Umbilical cord (tissue), 2 donors: Measurements from ENCODE around the gene FBXL13. TPM values are rescaled to one million over a fixed set of nuclear protein-coding genes. Genes with fewer than 3 reads are reported as not detected.
"Not testable (repeated sequence)": the region's sequence is repeated elsewhere in the genome, so short reads cannot be mapped to it uniquely, and the experiment has no call there.

Source experiments
- DNase-seq: peaks from one replicate; pipeline ENCODE4 v3.0.0-alpha.2; 2015; ENCODE audit warnings: low spot score
- total RNA-seq: library from RNA; depleted of rRNA; stranded (reverse); fragments of >200 nt; gene quantifications from one replicate; pipeline ENCODE4 v1.2.3, GENCODE V29; 2014; ENCODE audit warnings: low replicate concordance; ENCODE audit not compliant: insufficient read depth

FBXL13 gene
- total RNA-seq, 1 donor from 2014 or later: 5.3 TPM

DNA sequence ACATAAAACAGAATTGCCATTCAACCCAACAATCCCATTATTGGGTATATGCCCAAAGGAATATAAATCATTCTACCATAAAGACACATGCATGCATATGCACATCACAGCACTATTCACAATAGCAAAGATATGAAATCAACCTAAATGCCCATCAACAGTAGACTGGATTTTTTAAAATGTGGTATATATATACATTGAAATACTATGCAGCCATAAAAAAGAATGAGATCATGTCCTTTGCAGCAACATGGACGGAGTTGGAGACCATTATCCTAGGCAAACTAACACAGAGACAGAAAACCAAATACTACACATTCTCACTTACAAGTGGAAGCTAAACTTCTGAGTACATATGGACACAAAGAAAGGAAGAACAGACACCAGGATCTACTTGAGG is 51.0 kb downstream of the FBXL13 start:
- DNase-seq: not testable (repeated sequence)

DNA sequence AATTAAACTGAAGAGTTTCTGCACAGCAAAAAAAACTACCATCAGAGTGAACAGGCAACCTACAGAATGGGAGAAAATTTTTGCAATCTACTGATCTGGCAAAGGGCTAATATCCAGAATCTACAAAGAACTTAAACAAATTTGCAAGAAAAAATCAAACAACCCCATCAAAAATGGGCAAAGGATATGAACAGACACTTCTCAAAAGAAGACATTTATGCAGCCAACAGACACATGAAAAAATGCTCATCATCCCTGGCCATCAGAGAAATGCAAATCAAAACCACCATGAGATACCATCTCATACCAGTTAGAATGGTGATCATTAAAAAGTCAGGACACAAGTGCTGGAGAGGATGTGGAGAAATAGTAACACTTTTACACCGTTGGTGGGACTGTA is 53.1 kb downstream of the FBXL13 start:
- not testable (repeated sequence) for DNase-seq

DNA sequence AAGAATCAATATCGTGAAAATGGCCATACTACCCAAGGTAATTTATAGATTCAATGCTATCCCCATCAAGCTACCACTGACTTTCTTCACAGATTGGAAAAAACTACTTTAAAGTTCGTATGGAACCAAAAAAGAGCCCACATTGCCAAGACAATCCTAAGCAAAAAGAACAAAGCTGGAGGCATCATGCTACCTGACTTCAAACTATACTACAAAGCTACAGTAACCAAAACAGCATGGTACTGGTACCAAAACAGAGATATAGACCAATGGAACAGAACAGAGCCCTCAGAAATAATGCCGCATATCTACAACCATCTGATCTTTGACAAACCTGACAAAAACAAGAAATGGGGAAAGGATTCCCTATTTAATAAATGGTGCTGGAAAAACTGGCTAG is 53.7 kb downstream of the FBXL13 start:
- not testable (repeated sequence) for DNase-seq

DNA sequence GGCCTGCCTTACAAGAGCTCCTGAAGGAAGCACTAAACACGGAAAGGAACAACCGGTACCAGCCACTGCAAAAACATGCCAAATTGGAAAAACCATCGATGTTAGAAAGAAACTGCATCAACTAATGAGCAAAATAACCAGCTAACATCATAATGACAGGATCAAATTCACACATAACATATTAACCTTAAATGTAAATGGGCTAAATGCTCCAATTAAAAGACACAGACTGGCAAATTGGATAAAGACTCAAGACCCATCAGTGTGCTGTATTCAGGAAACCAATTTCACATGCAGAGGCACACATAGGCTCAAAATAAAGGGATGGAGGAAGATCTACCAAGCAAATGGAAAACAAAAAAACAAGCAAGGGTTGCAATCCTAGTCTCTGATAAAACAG is 56.3 kb downstream of the FBXL13 start:
- not testable (repeated sequence) for DNase-seq

DNA sequence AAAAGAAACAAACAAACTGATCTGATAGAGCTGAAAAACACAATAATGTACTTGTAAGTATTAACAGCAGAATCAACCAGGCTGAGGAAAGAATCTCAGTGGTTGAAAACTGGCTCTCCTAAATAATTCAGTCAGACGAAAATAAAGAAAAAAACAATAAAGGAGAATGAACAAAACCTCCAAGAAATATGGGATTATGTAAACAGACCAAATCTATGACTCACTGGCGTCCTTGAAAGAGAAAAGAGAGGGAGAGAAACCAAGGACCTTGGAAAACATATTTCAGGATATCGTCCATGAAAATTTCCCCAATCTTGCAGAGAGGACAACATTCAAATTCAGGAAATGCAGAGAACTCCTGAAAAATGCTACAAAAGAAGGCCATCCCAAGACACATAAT is 62.9 kb downstream of the FBXL13 start:
- no peak for DNase-seq

DNA sequence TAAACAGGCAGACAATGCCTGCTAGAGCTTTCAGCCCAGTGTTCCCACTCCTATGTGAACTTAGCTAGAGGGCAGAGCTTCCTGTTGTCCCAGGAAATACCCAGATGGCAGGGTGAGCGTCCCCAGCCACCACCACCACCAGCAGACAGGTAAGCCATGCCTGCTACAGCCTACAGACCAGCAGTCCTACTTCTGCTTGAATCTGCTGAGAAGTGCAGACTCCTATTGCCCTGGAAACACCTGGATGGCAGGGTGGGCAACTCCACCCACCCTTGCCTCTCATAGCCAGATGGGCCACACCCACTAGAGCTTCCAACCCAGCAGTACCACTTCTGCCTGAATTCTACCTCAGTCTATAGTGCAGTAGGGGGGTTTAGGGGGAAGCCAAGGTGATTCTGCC is 64.4 kb downstream of the FBXL13 start:
- no peak for DNase-seq

DNA sequence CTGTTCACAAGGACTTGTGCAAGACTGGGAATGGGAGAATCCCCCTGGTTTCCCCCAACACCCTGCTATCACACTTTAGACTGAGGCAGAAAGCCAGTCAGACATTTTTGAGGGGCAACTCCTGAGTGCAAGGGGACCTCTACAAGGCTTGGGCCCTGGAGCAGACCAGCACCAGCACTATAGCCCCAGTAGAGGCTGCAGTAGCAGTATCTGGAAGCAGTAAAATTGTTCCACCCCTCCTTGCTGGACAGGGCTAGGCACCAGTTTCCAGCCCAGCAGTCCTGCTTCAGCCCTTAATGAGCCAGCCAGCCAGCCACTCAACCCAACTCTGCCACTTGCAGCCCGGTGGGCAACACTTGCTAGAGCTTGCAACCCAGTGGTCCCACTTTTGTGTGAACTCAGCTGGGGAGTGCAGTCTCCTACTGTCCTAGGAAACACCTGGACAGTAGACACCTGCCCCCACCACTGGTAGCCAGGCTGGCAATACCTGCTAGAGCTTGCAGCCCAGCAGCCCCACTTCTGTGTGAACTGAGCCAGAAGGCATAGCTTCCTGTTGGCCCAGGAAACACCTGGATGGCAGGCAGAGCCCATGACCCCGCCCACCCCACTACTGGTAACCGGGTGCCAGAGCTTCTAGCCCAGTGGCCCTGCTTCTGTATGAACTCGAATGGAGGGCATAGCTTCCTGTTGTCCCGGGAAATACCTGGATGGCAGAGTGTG is 65.0 kb downstream of the FBXL13 start:
- no peak for DNase-seq

DNA sequence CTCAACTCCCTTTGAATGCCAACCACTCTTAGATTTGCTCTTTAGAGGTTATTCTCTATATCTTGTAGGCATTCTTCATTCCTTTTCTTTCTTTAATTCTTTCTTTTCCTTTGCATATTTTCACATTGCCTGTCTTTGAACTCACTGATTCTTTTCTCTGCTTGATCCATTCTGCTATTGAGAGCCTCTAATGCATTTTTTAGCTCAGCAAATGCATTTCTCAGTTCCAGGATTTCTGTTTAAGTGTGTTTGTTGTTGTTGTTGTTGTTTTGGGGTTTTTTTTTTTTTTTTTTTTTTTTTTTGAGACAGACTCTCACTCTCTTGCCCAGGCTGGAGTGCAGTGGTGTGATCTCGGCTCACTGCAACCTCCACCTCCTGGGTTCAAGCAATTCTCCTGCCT is 71.6 kb downstream of the FBXL13 start:
- no peak for DNase-seq

DNA sequence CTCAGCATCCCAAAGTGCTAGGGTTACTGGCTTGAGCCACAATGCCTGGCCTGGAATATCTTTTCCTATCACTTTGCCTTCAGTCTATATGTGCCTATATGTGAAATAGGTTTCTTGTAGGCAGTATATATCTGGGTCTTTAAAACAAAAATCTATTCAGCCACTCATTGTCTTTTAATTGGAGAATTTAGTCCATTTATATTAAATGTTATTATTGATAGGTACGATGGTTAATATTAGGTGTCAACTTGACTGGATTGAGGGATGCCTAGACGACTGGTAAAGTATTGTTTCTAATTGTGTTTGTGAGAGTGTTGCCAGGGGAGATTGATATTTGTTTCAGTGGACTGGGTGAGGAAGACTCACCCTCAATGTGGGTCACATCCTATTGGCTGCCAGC is 73.4 kb downstream of the FBXL13 start:
- no peak for DNase-seq

DNA sequence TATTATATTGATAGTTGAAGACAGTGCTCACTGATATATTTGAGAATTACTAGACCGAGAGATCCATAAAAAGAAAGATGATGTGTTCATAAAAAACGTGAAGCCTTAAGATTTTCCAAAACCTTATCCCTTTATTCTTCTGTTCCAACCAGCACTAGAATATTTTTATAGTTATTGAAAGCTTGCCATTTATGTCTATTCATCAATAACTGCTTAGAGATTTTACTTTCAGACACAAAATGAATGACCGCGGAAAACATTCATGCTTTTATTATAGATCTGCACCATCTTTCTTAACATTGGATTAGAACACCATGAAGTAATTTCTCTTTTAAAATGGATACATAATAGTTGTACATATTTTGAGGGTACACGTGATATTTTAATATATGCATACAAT is 77.6 kb downstream of the FBXL13 start:
- no peak for DNase-seq

DNA sequence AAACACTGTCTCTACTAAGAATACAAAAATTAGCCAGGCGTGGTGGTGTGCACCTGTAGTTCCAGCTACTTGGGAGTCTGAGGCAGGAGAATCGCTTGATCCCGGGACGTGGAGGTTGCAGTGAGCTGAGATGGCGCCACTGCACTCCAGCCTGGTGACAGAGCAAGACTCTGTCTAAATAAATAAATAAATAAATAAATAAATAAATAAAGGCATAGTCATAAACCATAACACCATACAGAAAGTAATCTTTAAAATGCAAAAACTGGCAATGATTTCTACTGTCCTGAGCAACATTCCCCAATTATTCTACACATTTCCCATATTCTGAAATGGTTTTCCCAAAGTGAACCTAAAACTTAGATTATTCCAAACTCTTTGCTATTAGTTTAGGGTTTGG is 79.0 kb downstream of the FBXL13 start:
- not testable (repeated sequence) for DNase-seq

DNA sequence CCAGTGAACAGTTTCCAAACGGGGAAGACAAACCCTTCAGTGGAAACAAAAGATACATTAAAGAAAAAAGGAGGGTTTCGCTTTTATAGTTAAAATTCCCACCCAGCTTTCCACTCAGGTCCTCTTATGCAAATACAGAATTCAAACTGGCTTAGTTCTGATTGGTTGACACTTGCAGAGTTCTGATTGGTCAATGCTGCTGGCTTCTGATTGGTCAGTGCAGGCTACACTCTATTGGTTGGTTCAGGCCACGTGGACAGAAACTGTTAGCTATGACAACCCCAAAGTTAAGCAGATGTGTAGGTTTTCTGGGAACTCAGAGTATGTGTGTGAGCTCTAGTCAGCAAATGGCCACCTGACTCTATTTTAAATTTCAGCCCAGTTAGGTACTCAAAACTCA is 80.0 kb downstream of the FBXL13 start:
- DNase-seq: no peak

DNA sequence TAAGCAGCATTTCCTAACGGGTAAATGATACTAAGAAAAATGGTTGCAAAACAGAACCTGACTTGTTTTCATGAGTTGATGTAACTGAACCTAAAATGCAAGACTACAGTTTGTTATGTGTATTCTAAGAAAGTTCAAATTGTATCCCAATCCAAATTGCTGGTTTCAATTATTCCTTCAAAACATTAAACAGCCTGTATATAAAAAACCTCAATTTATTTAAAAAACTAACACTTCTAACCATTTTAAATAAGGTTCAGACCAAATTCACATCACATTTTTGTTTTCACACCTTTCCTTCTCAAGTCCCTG is 80.9 kb downstream of the FBXL13 start:
- no peak for DNase-seq

DNA sequence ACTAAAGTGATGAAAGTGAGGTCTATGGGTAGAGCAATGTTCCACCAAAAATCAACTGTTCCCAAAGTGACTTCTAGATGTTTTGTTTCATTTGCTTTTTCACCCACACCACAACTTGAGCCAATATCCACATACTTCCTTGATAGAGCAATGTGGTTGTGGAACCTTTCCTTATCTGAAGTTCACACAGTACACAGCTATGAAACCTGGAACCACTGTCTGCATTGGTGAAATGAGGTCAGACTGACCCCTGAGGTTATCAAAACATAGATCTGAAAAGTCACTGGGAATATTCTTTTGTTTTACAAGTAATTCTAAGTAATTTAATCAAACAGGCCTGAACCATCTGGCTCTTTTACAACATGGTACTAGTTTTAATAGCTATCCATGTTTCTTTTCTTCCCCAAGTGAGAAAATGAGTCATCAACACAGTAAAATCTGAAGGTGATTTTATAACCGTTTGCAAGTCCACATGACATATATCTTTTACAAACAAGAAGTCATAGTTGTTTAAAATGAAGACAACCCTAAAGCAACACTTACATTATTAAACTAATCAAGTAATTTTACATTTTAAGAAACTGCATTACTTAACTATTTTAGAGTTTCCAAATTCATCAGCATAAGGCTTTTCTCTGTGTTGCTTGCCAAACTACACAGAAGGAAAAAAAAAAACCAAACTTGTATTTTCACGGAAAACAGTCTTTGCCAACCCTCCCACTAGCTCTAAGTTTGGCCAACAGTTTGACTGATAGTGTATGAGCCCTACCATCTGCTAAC is 81.5 kb downstream of the FBXL13 start:
- DNase-seq: peak; percentile 48

DNA sequence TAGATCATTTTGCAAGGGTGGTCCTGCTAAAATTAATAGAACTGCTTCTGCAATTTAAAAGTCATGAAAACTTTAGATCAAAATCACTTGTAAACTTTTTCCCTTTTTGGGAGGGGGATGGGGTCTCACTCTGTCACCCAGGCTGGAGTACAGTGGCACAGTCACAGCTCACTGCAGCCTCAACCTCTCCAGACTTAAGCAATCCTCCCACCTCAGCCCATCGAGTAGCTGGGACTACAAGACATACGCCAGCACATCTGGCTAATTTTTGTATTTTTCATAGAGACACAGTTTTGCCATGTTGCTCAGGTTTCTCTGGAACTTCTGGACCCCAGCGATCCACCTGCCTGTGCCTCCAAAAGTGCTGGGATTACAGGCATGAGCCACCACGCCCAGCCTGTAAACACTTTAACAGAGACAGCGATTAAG is 82.1 kb downstream of the FBXL13 start:
- no peak for DNase-seq

DNA sequence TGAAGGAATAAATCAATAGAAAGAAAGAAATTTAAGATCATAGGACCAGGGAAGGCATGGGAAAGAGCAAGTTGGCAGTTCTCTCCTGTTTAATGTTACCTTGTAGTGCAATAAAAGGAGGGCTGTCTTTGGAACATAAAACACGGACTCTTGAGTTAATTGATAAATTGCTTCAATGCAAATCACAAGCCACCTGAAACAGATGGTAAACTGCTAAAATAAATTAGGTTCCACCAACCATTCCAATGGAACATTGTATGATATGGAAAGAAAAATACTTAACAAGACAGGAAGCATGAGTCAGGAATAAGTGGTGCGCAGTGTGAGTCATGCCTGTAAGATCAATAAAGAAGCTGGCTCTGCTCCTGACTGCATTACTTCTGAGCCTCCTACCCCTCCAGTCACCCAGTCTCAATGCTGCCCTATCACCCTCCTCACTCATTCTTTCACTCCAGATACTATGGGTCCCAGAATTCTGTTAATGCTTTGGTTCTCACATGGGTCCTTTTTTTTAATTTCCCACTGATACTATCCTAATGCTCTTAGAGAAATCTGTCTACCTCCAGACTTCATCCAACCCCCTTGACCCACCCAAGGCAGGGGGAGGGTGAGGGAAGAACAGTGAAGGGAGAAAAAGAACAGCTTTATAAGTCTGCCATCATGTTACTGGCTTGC is 82.9 kb downstream of the FBXL13 start:
- peak; percentile 16 for DNase-seq

DNA sequence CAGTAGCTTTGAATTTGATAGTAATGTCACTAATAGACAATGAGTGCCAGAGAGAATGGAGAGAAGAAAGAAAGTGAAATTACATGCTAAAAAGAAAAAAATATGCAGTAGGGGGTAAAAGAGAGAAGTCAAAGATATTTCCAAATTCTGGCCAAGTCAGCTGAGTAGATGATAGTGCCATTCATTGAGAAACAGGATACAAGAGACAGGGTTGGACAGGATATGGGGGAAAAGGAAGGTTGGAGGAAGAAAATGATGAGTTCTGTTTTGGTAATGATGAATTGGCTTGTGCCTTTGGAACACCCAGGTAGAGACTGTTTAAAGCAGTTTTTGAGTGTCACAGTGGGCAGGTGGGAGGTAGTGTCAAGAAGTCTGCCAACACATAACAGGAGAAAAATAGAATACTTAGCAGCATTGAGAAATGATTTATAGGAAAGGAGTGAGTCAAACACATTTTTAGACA is 83.5 kb downstream of the FBXL13 start:
- DNase-seq: no peak

DNA sequence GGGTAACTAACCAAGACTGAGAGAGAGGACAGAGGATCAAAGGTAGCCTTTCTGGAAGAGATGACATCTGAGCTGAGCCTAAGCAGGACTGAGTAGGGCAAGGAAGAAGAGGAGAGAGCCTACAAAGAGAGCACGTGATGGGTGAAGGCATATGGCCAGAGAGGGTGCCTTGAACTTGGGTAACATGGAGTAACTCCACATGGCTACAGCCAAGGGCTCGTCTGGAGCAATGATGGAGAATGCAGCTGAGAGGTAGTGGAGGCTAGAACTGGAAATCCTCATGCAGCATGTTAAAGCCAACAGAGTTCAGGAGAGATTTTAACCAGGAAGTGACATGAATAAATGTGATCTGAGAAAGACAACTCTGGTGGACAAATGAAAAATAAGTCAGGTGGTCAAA is 84.0 kb downstream of the FBXL13 start:
- no peak for DNase-seq

DNA sequence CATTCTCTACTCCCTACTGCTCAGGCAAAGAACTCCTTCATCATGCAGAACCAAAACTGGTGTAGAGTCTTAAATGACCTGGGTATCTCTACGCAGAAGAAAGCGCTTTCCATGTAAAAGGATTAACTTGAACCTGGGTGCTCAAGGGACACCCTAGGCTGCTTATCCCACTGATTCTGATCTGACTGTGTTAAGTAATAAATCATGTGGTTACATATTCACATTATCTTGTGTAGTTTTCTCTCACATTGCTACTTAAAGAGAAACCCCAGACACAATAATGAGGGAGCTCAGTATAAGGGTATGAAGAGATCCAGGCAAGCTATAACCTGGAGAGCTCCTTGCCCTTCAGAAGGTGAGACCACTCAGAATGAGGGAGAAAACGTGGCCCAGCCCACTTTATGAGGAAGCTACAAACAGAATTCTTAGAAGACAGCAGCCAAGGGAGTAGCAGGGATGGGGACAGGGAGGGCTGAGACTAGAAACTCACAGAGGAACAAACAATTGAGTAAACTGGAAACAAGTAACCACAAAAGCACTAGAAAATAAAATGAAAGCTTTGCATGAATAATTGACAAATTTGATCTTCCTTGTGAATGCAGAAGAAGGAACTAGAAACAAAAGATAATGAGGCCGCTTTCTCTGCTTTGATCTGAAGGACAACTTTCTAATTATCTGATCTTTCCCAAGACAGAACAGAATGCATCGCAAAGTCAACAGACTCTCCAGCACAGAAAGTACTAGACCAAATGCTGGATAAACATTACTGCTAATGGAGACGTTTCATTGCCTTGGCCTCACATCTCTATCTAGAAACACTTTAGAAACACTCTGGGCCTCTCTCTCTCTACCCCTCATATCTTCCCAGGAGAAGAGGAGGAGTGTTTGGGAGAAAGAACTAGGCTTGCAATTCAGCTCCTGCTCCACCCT is 85.7 kb downstream of the FBXL13 start:
- DNase-seq: no peak

DNA sequence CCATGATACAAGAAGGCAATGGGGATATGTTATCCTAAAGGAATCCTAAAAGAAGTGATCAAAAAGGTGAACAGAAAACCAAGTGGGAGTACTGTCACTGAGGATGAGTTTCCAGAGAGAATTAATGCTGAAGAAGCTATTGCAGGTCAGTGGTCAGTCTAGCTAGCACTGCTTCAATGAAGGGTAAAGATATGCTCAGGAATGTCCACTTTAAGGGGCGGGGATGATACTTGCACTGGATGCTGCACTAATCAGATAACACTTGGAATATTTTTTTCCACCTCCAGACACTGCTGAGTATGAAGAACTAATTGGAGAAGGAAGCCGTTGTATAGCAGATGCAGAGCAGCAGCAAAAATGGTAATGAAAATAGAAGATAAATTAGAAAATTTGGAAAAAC is 86.5 kb downstream of the FBXL13 start:
- DNase-seq: no peak

DNA sequence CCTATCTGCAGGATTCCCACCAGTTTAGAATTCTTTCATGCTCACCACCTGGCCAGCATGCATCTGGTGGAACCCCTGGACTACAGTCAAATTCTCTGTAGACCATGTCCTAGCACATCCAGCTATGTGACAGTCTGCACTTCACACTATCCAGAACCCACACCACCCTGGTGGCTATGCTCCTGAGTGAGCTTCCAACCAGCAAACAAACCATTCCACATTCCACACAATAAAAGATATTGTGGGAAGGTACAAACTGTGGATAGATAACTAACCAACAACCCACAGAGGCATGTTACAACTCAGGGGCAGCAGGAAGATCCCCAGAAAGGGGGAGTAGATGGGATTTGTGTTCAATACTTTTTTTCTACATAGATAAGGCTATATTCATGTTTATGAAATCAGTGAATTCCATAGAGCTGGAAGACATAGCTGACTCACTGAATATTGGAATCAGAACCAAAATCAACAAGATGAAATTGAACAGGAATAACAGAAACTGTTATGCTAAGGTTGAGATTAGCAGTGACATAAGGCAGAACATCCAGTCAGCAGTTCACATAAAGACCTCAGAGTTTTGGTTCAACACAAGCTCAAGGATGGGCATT is 89.3 kb downstream of the FBXL13 start:
- no peak for DNase-seq
